GM10847 (cell line): ENCODE measurements around the gene F10.

Experiments
- POLR2A ChIP-seq: IDR thresholded peaks from 2 replicates; pipeline ENCODE4 v1.6.1; 2011; ENCODE audit not compliant: insufficient read length; ENCODE audit errors: extremely low read depth

The F10 gene

GRCh38 chr13:113106711-113107351 is 15.8 kb upstream of the F10 start:
- TF ChIP-seq POLR2A = no peak

- TF ChIP-seq POLR2A = no peak
Measured at GRCh38 chr13:113109151-113110047, 13.2 kb upstream of the F10 start.

- TF ChIP-seq POLR2A = no peak
Measured at GRCh38 chr13:113110048-113110851, 12.3 kb upstream of the F10 start.

GRCh38 chr13:113110852-113111315 is 11.7 kb upstream of the F10 start:
- no peak for TF ChIP-seq POLR2A

GRCh38 chr13:113112893-113113845 is 9.4 kb upstream of the F10 start:
- no peak for TF ChIP-seq POLR2A

GRCh38 chr13:113113846-113114271 is 8.7 kb upstream of the F10 start:
- TF ChIP-seq POLR2A = no peak

GRCh38 chr13:113114511-113115362 is 7.9 kb upstream of the F10 start:
- no peak for TF ChIP-seq POLR2A

- no peak for TF ChIP-seq POLR2A
Measured at GRCh38 chr13:113115363-113116205, 7.0 kb upstream of the F10 start.

- TF ChIP-seq POLR2A = no peak
Measured at GRCh38 chr13:113116206-113116800, 6.3 kb upstream of the F10 start.

GRCh38 chr13:113116871-113117271 is 5.7 kb upstream of the F10 start:
- no peak for TF ChIP-seq POLR2A

- TF ChIP-seq POLR2A = no peak
Measured at GRCh38 chr13:113117335-113117872, 5.2 kb upstream of the F10 start.

- no peak for TF ChIP-seq POLR2A
Measured at GRCh38 chr13:113117911-113118260, 4.7 kb upstream of the F10 start.
